K562 (cell line): ENCODE results near the gene DNASE2. TPM values are rescaled to one million over a fixed set of nuclear protein-coding genes. Genes with fewer than 3 reads are reported as not detected.
A peak's percentile ranks its signal among the peaks of the same experiment; 100 is the strongest.

Experiments
- DIDO1 ChIP-seq: fragments of 450-650 bp; IDR thresholded peaks from 2 replicates; pipeline ENCODE4 v1.6.1; 2016; ENCODE audit warnings: low read depth, missing biosample characterization, missing genetic modification characterization
- E2F8 ChIP-seq: fragments of 450-650 bp; IDR thresholded peaks from 2 replicates; pipeline ENCODE4 v1.7.1; 2018; ENCODE audit warnings: mild to moderate bottlenecking, low read depth; ENCODE audit not compliant: partially characterized antibody
- ELK3 ChIP-seq: fragments of 450-650 bp; formaldehyde crosslinking; IDR thresholded peaks from 2 replicates; pipeline ENCODE4 v1.4.0; 2020; ENCODE audit warnings: mild to moderate bottlenecking
- FOXK2 ChIP-seq, 2 experiments: fragments of 450-650 bp; IDR thresholded peaks in 1 of 2; conservative IDR thresholded peaks in 1 of 2; 2 replicates each; pipeline ENCODE4 v1.6.1; 2016; ENCODE audit warnings: low read depth in 2 of 2, mild to moderate bottlenecking in 1 of 2
- HMG20A ChIP-seq: fragments of 450-650 bp; formaldehyde crosslinking; conservative IDR thresholded peaks from 2 replicates; pipeline ENCODE4 v1.4.0; 2020; ENCODE audit warnings: mild to moderate bottlenecking, mixed read lengths
- HMGXB4 ChIP-seq: sonication (generic); formaldehyde crosslinking; IDR thresholded peaks from 2 replicates; pipeline ENCODE4 v1.8.1; 2023; ENCODE audit warnings: mild to moderate bottlenecking, missing genetic modification reagents
- LARP7 ChIP-seq: fragments of 450-650 bp; IDR thresholded peaks from 2 replicates; pipeline ENCODE4 v1.6.1; 2016
- LCOR ChIP-seq: sonication (generic); formaldehyde crosslinking; IDR thresholded peaks from 2 replicates; pipeline ENCODE4 v1.8.0; 2022; ENCODE audit warnings: mild to moderate bottlenecking, missing genetic modification reagents
- NONO ChIP-seq, 2 experiments: fragments of 200-400 bp in 1 of 2; fragments of 450-650 bp in 1 of 2; formaldehyde crosslinking in 1 of 2; IDR thresholded peaks; 2 replicates each; pipeline ENCODE4 v1.6.1; 2017; ENCODE audit warnings: low read depth in 2 of 2, mild to moderate bottlenecking in 2 of 2, moderate library complexity in 2 of 2, low read length in 1 of 2
- RCOR1 ChIP-seq, 2 experiments: IDR thresholded peaks; 2 replicates each; pipeline ENCODE4 v1.6.1; 2012; ENCODE audit warnings: low read depth in 2 of 2, low read length in 2 of 2, borderline replicate concordance in 1 of 2, improper control_type of control experiment in 1 of 2
- SNAPC5 ChIP-seq: fragments of 250-450 bp; sonication (Bioruptor Pico); IDR thresholded peaks from 2 replicates; pipeline ENCODE4 v1.8.0; 2021; ENCODE audit warnings: moderate library complexity, mild to moderate bottlenecking, inconsistent platforms
- TAF7 ChIP-seq: fragments of 450-650 bp; IDR thresholded peaks from 2 replicates; pipeline ENCODE4 v1.6.1; 2016; ENCODE audit warnings: missing genetic modification characterization, missing compliant biosample characterization
- TGIF2 ChIP-seq: sonication (generic); formaldehyde crosslinking; IDR thresholded peaks from 2 replicates; pipeline ENCODE4 v1.8.1; 2022; ENCODE audit warnings: mild to moderate bottlenecking, missing genetic modification reagents, moderate library complexity
- ZNF140 ChIP-seq: fragments of 250-450 bp; sonication (Bioruptor Pico); IDR thresholded peaks from 2 replicates; pipeline ENCODE4 v1.8.0; 2021; ENCODE audit warnings: moderate library complexity, mild to moderate bottlenecking, inconsistent platforms
- ZNF232 ChIP-seq: sonication (generic); formaldehyde crosslinking; IDR thresholded peaks from 2 replicates; pipeline ENCODE4 v1.8.0; 2022; ENCODE audit warnings: mild to moderate bottlenecking, missing genetic modification reagents
- ZNF695 ChIP-seq: fragments of 450-650 bp; formaldehyde crosslinking; IDR thresholded peaks from 2 replicates; pipeline ENCODE4 v1.4.0; 2020; ENCODE audit warnings: mild to moderate bottlenecking, moderate library complexity
- ZNF696 ChIP-seq: fragments of 250-450 bp; sonication (Bioruptor Pico); conservative IDR thresholded peaks from 2 replicates; pipeline ENCODE4 v1.4.0; 2020; ENCODE audit warnings: mild to moderate bottlenecking, moderate library complexity
- polyA plus RNA-seq, 8 experiments: library from polyadenylated mRNA; depleted of rRNA in 4 of 8; stranded (reverse) in 5 of 8; unstranded in 3 of 8; fragments of >200 nt; fragmentation: Nextera tagmentation in 2 of 8; fragmentation: Illumina TruSeq in 1 of 8; extraction: Ambion mirVana in 2 of 8; extraction: Trizol in 1 of 8; gene quantifications; 2 replicates each; pipeline versions ENCODE4 v1.2.1 to v1.2.3, GENCODE V29; 2011 to 2014; ENCODE audit warnings: inconsistent platforms in 1 of 8, missing spikeins in 1 of 8
- total RNA-seq, 7 experiments: library from RNA; depleted of rRNA in 6 of 7; stranded (reverse); fragments of >200 nt in 6 of 7; fragmentation: Illumina TruSeq in 2 of 7; extraction: Trizol in 2 of 7; gene quantifications; 2 replicates each; pipeline versions ENCODE4 v1.2.1 to v1.2.3, GENCODE V29; 2011 to 2021; ENCODE audit warnings: low replicate concordance in 1 of 7

DNASE2 gene
- total and polyA plus RNA-seq, 9 of the 15 experiments (the other 6 are each of a cell fraction or from before 2014, with no cell fraction given), result 4.4 to 27.0 (median 20.2) TPM

- TF ChIP-seq FOXK2 (conservative IDR thresholded peaks at IDR 0.05 in 1 of 2, IDR thresholded peaks at IDR 0.05 in 1 of 2; ENCODE audit: low read depth in 2 of 2) (peak; percentile 61 to 79; a peak in 2 of 4 replicates), ZNF232 (CRISPR knock-in tag) (0 out of 2 replicates have a peak, but pooled peaks have one; percentile 60), RCOR1 (IDR thresholded peaks at IDR 0.05; ENCODE audit: borderline replicate concordance in 1 of 2, low read depth in 2 of 2, low read length in 2 of 2) (peak in 1 of 2 experiments; percentile 54; a peak in 2 of 4 replicates), TGIF2 (CRISPR knock-in tag) (no peak), SNAPC5 (CRISPR knock-in tag) (no peak), E2F8 (no peak), NONO (IDR thresholded peaks at IDR 0.05; ENCODE audit: low read depth in 2 of 2, low read length in 1 of 2) (no peak), DIDO1 (tag) (no peak), LCOR (no peak), ZNF696 (no peak), HMGXB4 (CRISPR knock-in tag) (peak; percentile 87), ZNF140 (CRISPR knock-in tag) (no peak), TAF7 (tag) (no peak), ELK3 (CRISPR knock-in tag) (no peak), HMG20A (no peak), ZNF695 (no peak), LARP7 (no peak)
These were observed 9.7 kb upstream of the DNASE2 start, which contains the start of gene GCDH (continued) for GRCh38 chr19:12890787-12891552.
